ENCODE results near the gene CANT1.

DNA sequence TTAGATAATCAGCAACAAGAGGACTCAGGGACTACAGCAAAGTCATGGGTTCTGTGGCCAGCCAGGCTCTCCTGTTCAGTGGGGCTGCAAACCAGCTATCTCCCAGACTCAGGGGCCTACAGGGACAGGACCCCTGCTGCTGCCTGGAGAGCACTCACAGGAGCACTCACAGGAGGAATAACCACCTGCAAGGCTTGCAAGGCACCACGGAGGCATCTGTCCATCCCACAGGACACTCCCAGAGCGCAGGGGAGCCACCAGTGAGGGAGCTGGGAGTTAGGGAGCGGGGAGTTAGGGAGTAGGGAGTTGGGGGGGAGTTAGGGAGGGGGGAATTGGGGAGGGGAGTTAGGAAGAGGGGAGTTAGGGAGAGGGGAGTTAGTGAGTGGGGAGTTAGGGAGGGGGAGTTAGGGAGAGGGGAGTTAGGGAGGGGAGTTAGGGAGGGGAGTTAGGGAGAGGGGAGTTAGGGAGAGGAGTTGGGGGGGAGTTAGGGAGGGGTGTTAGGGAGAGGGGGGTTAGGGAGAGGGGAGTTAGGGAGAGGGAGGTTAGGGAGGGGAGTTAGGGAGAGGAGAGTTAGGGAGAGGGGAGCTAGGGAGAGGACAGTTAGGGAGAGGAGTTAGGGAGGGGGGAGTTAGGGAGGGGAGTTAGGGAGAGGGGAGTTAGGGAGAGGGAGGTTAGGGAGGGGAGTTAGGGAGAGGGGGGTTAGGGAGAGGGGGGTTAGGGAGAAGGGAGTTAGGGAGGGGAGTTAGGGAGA is 5.7 kb downstream of the CANT1 start:
- no peak for TF ChIP-seq POLR2A (IDR thresholded peaks at IDR 0.05)
- TF ChIP-seq, protein P1, sequence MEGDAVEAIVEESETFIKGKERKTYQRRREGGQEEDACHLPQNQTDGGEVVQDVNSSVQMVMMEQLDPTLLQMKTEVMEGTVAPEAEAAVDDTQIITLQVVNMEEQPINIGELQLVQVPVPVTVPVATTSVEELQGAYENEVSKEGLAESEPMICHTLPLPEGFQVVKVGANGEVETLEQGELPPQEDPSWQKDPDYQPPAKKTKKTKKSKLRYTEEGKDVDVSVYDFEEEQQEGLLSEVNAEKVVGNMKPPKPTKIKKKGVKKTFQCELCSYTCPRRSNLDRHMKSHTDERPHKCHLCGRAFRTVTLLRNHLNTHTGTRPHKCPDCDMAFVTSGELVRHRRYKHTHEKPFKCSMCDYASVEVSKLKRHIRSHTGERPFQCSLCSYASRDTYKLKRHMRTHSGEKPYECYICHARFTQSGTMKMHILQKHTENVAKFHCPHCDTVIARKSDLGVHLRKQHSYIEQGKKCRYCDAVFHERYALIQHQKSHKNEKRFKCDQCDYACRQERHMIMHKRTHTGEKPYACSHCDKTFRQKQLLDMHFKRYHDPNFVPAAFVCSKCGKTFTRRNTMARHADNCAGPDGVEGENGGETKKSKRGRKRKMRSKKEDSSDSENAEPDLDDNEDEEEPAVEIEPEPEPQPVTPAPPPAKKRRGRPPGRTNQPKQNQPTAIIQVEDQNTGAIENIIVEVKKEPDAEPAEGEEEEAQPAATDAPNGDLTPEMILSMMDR (IDR thresholded peaks at IDR 0.05): no peak

All from stomach (tissue), 4 donors.